WTC11 (cell line): ENCODE results near the gene EHF. TPM values are rescaled to one million over a fixed set of nuclear protein-coding genes. Genes with fewer than 3 reads are reported as not detected.

Experiments
- ATAC-seq: fragments of 200-7000 bp; cut with Tn5 transposase; 2 replicates; pipeline ENCODE4 v1.10.0; 2021; ENCODE audit warnings: mild to moderate bottlenecking, moderate library complexity
- CTCF ChIA-PET: fragments of 300-600 bp; sonication (Branson Sonifier 250); formaldehyde crosslinking; loops from one replicate; lab custom pipeline; 2021; ENCODE audit warnings: antibody characterized with exemption; lab: Charles Lee
- POLR2A ChIA-PET: fragments of 350-600 bp; sonication (Branson Sonifier 250); formaldehyde crosslinking; loops from one replicate; lab custom pipeline; 2021; ENCODE audit warnings: antibody characterized with exemption; lab: Charles Lee
- DNase-seq: peaks from one replicate; pipeline ENCODE4 v3.0.0; 2021; ENCODE audit warnings: low spot score
- H3K27ac Mint-ChIP-seq: 2 replicates; pipeline ENCODE4 v1.8.0; 2021; ENCODE audit warnings: mixed read lengths
- H3K27me3 Mint-ChIP-seq: 2 replicates; pipeline ENCODE4 v1.8.0; 2021; ENCODE audit warnings: low read depth, mild to moderate bottlenecking, moderate library complexity, mixed read lengths
- H3K36me3 Mint-ChIP-seq: 2 replicates; pipeline ENCODE4 v1.8.0; 2021; ENCODE audit warnings: mixed read lengths
- H3K4me1 Mint-ChIP-seq: 2 replicates; pipeline ENCODE4 v1.8.0; 2022; ENCODE audit warnings: mixed read lengths
- H3K4me3 Mint-ChIP-seq: 2 replicates; pipeline ENCODE4 v1.8.0; 2021; ENCODE audit warnings: mild to moderate bottlenecking, moderate library complexity, mixed read lengths
- H3K9me3 Mint-ChIP-seq: 2 replicates; pipeline ENCODE4 v1.8.0; 2021; ENCODE audit warnings: mixed read lengths
- CREB1 ChIP-seq: sonication (generic); formaldehyde crosslinking; IDR thresholded peaks from 2 replicates; pipeline ENCODE4 v1.8.0; 2023; ENCODE audit warnings: mild to moderate bottlenecking, missing genetic modification reagents
- EMX1 ChIP-seq: fragments of 250-450 bp; sonication (Bioruptor Pico); IDR thresholded peaks from 2 replicates; pipeline ENCODE4 v1.8.0; 2021; ENCODE audit warnings: mild to moderate bottlenecking
- FOXJ3 ChIP-seq: sonication (generic); formaldehyde crosslinking; IDR thresholded peaks from 2 replicates; pipeline ENCODE4 v1.9.0; 2021; ENCODE audit warnings: missing genetic modification reagents, mild to moderate bottlenecking, borderline replicate concordance
- JAZF1 ChIP-seq: fragments of 250-450 bp; sonication (Bioruptor Pico); IDR thresholded peaks from 2 replicates; pipeline ENCODE4 v1.9.0; 2021; ENCODE audit warnings: moderate library complexity, mild to moderate bottlenecking, inconsistent platforms
- NFE2L1 ChIP-seq: sonication (generic); formaldehyde crosslinking; IDR thresholded peaks from 2 replicates; pipeline ENCODE4 v1.8.1; 2023; ENCODE audit warnings: missing genetic modification reagents
- PRRX2 ChIP-seq: fragments of 250-450 bp; sonication (Bioruptor Pico); IDR thresholded peaks from 2 replicates; pipeline ENCODE4 v1.8.0; 2021; ENCODE audit warnings: mild to moderate bottlenecking
- SOX15 ChIP-seq: fragments of 250-450 bp; sonication (Bioruptor Pico); IDR thresholded peaks from 2 replicates; pipeline ENCODE4 v1.9.0; 2021; ENCODE audit warnings: mild to moderate bottlenecking
- TEAD1 ChIP-seq: sonication (generic); formaldehyde crosslinking; IDR thresholded peaks from 2 replicates; pipeline ENCODE4 v1.8.0; 2022; ENCODE audit warnings: mild to moderate bottlenecking, missing genetic modification reagents
- ZNF396 ChIP-seq: fragments of 250-450 bp; sonication (Bioruptor Pico); IDR thresholded peaks from 2 replicates; pipeline ENCODE4 v1.8.0; 2021; ENCODE audit warnings: mild to moderate bottlenecking, moderate library complexity, borderline replicate concordance
- ZNF671 ChIP-seq: fragments of 250-450 bp; sonication (Bioruptor Pico); IDR thresholded peaks from 2 replicates; pipeline ENCODE4 v1.8.0; 2021; ENCODE audit warnings: mild to moderate bottlenecking
- total RNA-seq: library from RNA; stranded (reverse); gene quantifications from 3 replicates; pipeline ENCODE4 v1.2.3, GENCODE V29; 2021
- TF ChIP-seq, protein P1 (sequence below): fragments of 250-450 bp; sonication (Bioruptor Pico); conservative IDR thresholded peaks from 2 replicates; pipeline ENCODE4 v1.9.0; 2021; ENCODE audit warnings: mild to moderate bottlenecking
- TF ChIP-seq, protein P2 (sequence below): fragments of 200-600 bp; IDR thresholded peaks from 2 replicates; pipeline ENCODE4 v1.8.0; 2022; ENCODE audit warnings: antibody characterized with exemption
- TF ChIP-seq, protein P3 (sequence below): sonication (generic); formaldehyde crosslinking; IDR thresholded peaks from 2 replicates; pipeline ENCODE4 v1.8.0; 2022; ENCODE audit warnings: missing genetic modification reagents
- TF ChIP-seq, protein P4 (sequence below): sonication (generic); formaldehyde crosslinking; IDR thresholded peaks from 2 replicates; pipeline ENCODE4 v1.8.0; 2023; ENCODE audit warnings: missing genetic modification reagents, mild to moderate bottlenecking, borderline replicate concordance
- TF ChIP-seq, protein P5 (sequence below): fragments of 250-450 bp; sonication (Bioruptor Pico); IDR thresholded peaks from 2 replicates; pipeline ENCODE4 v1.9.0; 2021; ENCODE audit warnings: mild to moderate bottlenecking
- TF ChIP-seq, protein P6 (sequence below): sonication (generic); formaldehyde crosslinking; IDR thresholded peaks from 2 replicates; pipeline ENCODE4 v1.8.1; 2022; ENCODE audit warnings: low read depth, mild to moderate bottlenecking, moderate library complexity, missing genetic modification reagents, borderline replicate concordance
- TF ChIP-seq, protein P7 (sequence below): sonication (generic); formaldehyde crosslinking; conservative IDR thresholded peaks from 2 replicates; pipeline ENCODE4 v1.8.1; 2022; ENCODE audit warnings: mild to moderate bottlenecking, missing genetic modification reagents

EHF gene
- total RNA-seq, 1 experiment from 2014 or later: 0.46 TPM

DNA sequence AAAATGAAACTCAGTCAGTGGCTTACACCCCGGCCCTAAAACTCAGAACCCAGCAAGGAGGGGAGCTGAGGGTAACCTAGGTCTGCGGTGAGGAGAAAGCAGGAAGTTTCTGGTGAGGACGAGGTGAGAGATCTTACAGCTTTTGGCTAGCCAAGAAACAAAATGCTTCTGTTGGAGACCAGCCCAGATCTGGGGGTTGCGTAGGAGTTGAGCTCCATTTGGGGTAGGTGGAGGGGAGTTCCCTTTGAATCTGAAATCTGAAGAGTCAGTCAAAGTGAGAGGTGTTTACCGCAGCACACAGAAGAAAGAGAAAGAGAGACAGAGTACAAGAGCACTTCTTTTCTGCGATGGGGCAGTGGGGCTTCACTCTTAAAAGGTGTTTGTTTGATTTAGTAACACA is 29.6 kb downstream of the EHF start:
- ChIA-PET CTCF (no interaction called here), POLR2A (no interaction called here)
- H3K27me3 Mint-ChIP-seq: peaks cover 6% of the 10 kb centered on the region
- no peak overlapping the region for H3K27ac Mint-ChIP-seq
- DNase-seq: no peak
- no peak for TF ChIP-seq ZNF396 (CRISPR knock-in tag)
- TF ChIP-seq, protein P1, sequence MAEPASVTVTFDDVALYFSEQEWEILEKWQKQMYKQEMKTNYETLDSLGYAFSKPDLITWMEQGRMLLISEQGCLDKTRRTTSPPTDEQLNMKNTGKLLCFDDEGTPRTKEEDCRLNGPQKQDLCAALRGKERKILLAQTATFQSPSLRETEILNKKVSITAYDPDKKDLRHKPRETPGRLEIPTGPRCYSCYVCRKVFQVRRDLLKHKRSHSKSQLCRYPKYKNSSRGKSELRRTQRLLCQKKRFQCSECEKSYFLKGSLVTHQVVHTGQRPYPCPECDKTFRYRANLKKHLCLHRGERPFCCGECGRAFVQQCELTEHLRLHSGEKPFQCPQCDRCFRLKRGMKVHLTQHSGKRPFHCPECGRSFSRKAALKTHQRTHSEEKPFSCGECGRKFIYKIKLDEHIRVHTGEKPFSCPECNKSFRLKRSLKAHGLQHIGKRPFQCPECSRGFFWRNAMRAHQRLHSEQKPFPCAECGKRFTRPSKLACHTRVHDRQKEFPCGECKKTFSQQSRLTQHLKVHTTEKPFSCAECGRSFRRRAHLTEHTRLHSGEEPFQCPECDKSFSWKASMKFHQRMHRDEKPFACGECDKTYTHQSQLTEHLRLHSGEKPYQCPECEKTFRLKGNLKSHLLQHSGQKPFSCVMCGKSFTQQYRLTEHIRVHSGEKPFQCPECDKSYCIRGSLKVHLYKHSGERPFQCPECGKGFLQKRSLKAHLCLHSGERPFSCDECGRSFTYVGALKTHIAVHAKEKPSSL (CRISPR knock-in tag): no peak
- TF ChIP-seq, all 79 proteins: peak for 0
- no peak for ATAC-seq
- H3K9me3 Mint-ChIP-seq: no peaks in the 10 kb centered on the region
- no peak overlapping the region for H3K4me3 Mint-ChIP-seq
- no peaks in the 10 kb centered on the region for H3K36me3 Mint-ChIP-seq
- peaks cover 45% of the 10 kb centered on the region for H3K4me1 Mint-ChIP-seq

DNA sequence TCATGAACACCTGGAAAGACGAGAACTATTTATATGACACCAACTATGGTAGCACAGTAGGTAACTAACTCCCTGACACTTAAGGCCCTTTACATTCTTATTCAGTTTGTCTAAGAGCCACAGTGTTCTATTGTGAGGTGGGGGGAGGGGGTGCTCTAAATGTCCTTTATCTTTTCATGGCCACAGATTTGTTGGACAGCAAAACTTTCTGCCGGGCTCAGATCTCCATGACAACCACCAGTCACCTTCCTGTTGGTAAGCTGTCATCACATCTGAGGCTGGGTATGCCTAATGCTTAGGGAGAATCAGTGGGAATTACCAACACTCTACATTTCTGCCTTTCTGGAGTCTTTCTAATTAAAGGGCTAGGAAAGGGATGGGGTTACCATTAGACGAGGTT is 30.7 kb downstream of the EHF start:
- Mint-ChIP-seq H3K27me3 (peaks cover 6% of the 10 kb centered on the region), H3K9me3 (peaks cover 4% of the 10 kb centered on the region), H3K4me3 (no peak overlapping the region), H3K27ac (no peak overlapping the region), H3K36me3 (0 out of 2 replicates have a peak, but pooled peaks cover 3% of the 10 kb centered on the region), H3K4me1 (peaks cover 56% of the 10 kb centered on the region)
- ATAC-seq (peak; percentile 26; the same call in 1 of the 2 replicates), DNase-seq (no peak)
- ChIA-PET CTCF (no interaction called here), POLR2A (no interaction called here)
- no peak for TF ChIP-seq FOXJ3 (CRISPR knock-in tag)

DNA sequence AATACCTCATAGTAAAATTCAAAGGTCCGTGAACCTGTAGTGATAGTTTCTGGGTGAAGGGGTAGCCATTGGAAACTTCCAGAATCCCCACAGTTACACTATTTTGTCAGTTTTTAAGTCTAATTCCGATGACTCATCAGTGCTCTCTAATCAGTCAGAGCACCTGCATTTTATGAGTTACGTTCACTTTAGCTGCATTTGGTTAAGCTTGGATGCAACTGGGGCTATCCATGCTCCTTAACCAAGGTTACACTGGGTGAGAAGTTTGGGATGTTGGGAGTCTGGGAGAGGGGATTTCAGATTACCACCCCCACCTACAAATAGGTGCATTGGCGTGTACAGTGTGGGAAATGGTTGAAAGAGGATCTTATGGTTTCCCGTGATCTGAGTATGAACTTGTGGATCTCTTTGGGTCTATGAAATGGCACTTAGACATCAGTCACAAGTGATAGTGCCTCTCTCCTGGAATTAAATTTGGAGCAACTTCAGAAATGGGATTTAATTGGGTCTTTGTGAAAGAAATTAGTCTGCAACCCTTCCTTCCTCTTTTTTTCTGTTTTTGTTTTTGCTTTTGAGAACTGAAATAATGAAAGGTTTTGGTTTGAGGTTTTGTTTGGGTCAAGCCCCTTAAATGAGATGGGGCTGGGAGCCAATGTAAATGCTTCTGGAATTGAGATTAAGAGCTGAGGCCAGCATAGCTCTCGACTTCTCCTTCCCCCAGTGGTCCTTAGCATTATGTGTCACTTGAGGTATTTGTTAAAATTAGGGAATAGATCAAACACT is 31.5 kb downstream of the EHF start:
- Mint-ChIP-seq H3K4me3 (no peak overlapping the region), H3K9me3 (peaks cover 5% of the 10 kb centered on the region), H3K4me1 (peaks cover 57% of the 10 kb centered on the region), H3K27me3 (peaks cover 6% of the 10 kb centered on the region), H3K36me3 (0 out of 2 replicates have a peak, but pooled peaks cover 3% of the 10 kb centered on the region), H3K27ac (no peak overlapping the region)
- CTCF ChIA-PET: no interaction called here
- DNase-seq (no peak), ATAC-seq (no peak)
- POLR2A ChIA-PET: no interaction called here
- TF ChIP-seq JAZF1 (CRISPR knock-in tag) (no peak), EMX1 (CRISPR knock-in tag) (no peak), SOX15 (CRISPR knock-in tag) (no peak), TEAD1 (CRISPR knock-in tag) (no peak), NFE2L1 (CRISPR knock-in tag) (no peak), CREB1 (CRISPR knock-in tag) (no peak), PRRX2 (CRISPR knock-in tag) (no peak), ZNF671 (no peak)
- TF ChIP-seq, protein P2, sequence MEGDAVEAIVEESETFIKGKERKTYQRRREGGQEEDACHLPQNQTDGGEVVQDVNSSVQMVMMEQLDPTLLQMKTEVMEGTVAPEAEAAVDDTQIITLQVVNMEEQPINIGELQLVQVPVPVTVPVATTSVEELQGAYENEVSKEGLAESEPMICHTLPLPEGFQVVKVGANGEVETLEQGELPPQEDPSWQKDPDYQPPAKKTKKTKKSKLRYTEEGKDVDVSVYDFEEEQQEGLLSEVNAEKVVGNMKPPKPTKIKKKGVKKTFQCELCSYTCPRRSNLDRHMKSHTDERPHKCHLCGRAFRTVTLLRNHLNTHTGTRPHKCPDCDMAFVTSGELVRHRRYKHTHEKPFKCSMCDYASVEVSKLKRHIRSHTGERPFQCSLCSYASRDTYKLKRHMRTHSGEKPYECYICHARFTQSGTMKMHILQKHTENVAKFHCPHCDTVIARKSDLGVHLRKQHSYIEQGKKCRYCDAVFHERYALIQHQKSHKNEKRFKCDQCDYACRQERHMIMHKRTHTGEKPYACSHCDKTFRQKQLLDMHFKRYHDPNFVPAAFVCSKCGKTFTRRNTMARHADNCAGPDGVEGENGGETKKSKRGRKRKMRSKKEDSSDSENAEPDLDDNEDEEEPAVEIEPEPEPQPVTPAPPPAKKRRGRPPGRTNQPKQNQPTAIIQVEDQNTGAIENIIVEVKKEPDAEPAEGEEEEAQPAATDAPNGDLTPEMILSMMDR: no peak
- TF ChIP-seq, protein P3, sequence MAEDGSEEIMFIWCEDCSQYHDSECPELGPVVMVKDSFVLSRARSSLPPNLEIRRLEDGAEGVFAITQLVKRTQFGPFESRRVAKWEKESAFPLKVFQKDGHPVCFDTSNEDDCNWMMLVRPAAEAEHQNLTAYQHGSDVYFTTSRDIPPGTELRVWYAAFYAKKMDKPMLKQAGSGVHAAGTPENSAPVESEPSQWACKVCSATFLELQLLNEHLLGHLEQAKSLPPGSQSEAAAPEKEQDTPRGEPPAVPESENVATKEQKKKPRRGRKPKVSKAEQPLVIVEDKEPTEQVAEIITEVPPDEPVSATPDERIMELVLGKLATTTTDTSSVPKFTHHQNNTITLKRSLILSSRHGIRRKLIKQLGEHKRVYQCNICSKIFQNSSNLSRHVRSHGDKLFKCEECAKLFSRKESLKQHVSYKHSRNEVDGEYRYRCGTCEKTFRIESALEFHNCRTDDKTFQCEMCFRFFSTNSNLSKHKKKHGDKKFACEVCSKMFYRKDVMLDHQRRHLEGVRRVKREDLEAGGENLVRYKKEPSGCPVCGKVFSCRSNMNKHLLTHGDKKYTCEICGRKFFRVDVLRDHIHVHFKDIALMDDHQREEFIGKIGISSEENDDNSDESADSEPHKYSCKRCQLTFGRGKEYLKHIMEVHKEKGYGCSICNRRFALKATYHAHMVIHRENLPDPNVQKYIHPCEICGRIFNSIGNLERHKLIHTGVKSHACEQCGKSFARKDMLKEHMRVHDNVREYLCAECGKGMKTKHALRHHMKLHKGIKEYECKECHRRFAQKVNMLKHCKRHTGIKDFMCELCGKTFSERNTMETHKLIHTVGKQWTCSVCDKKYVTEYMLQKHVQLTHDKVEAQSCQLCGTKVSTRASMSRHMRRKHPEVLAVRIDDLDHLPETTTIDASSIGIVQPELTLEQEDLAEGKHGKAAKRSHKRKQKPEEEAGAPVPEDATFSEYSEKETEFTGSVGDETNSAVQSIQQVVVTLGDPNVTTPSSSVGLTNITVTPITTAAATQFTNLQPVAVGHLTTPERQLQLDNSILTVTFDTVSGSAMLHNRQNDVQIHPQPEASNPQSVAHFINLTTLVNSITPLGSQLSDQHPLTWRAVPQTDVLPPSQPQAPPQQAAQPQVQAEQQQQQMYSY (CRISPR knock-in tag): no peak
- TF ChIP-seq, protein P4, sequence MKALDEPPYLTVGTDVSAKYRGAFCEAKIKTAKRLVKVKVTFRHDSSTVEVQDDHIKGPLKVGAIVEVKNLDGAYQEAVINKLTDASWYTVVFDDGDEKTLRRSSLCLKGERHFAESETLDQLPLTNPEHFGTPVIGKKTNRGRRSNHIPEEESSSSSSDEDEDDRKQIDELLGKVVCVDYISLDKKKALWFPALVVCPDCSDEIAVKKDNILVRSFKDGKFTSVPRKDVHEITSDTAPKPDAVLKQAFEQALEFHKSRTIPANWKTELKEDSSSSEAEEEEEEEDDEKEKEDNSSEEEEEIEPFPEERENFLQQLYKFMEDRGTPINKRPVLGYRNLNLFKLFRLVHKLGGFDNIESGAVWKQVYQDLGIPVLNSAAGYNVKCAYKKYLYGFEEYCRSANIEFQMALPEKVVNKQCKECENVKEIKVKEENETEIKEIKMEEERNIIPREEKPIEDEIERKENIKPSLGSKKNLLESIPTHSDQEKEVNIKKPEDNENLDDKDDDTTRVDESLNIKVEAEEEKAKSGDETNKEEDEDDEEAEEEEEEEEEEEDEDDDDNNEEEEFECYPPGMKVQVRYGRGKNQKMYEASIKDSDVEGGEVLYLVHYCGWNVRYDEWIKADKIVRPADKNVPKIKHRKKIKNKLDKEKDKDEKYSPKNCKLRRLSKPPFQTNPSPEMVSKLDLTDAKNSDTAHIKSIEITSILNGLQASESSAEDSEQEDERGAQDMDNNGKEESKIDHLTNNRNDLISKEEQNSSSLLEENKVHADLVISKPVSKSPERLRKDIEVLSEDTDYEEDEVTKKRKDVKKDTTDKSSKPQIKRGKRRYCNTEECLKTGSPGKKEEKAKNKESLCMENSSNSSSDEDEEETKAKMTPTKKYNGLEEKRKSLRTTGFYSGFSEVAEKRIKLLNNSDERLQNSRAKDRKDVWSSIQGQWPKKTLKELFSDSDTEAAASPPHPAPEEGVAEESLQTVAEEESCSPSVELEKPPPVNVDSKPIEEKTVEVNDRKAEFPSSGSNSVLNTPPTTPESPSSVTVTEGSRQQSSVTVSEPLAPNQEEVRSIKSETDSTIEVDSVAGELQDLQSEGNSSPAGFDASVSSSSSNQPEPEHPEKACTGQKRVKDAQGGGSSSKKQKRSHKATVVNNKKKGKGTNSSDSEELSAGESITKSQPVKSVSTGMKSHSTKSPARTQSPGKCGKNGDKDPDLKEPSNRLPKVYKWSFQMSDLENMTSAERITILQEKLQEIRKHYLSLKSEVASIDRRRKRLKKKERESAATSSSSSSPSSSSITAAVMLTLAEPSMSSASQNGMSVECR (CRISPR knock-in tag): no peak
- TF ChIP-seq, protein P5, sequence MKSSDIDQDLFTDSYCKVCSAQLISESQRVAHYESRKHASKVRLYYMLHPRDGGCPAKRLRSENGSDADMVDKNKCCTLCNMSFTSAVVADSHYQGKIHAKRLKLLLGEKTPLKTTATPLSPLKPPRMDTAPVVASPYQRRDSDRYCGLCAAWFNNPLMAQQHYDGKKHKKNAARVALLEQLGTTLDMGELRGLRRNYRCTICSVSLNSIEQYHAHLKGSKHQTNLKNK (CRISPR knock-in tag): no peak
- TF ChIP-seq, protein P6, sequence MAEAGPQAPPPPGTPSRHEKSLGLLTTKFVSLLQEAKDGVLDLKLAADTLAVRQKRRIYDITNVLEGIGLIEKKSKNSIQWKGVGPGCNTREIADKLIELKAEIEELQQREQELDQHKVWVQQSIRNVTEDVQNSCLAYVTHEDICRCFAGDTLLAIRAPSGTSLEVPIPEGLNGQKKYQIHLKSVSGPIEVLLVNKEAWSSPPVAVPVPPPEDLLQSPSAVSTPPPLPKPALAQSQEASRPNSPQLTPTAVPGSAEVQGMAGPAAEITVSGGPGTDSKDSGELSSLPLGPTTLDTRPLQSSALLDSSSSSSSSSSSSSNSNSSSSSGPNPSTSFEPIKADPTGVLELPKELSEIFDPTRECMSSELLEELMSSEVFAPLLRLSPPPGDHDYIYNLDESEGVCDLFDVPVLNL (CRISPR knock-in tag): no peak
- TF ChIP-seq, protein P7, sequence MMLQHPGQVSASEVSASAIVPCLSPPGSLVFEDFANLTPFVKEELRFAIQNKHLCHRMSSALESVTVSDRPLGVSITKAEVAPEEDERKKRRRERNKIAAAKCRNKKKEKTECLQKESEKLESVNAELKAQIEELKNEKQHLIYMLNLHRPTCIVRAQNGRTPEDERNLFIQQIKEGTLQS (CRISPR knock-in tag): no peak
